ENCODE data around the gene ZNF19. TPM values are rescaled to one million over a fixed set of nuclear protein-coding genes. Genes with fewer than 3 reads are reported as not detected.

The ZNF19 gene
- total RNA-seq, 1 experiment from 2014 or later, result 5.4 TPM

GRCh38 chr16:71443714-71444113, 45.4 kb downstream of the ZNF19 start:
- TF ChIP-seq POLR2A (IDR thresholded peaks at IDR 0.05; ENCODE audit: borderline replicate concordance, extremely low read depth, insufficient read depth, insufficient read length) (no peak), YY1 (IDR thresholded peaks at IDR 0.05; ENCODE audit: extremely low read depth, insufficient replicate concordance, low read depth, low read length) (no peak)
- POLR2A ChIA-PET, result no interaction called here
- peaks cover 0 to 9% of the 10 kb centered on the region in 2 experiments; a peak in 2 of 4 replicates for H3K36me3 ChIP-seq (ENCODE audit: control insufficient read depth in 1 of 2, insufficient read depth in 2 of 2, low read length in 2 of 2)
- ATAC-seq, result no peak
- H3K9ac ChIP-seq (ENCODE audit: low read length), result no peak overlapping the region
- H2AFZ ChIP-seq (ENCODE audit: low read depth, low read length, poor library complexity, severe bottlenecking), result no peak overlapping the region
- H3K79me2 ChIP-seq (ENCODE audit: insufficient read depth, low read length), result no peaks in the 10 kb centered on the region
- no peak for DNase-seq (ENCODE audit: low read depth, low spot score)
- H4K20me1 ChIP-seq (ENCODE audit: insufficient read depth), result no peaks in the 10 kb centered on the region
- CTCF ChIA-PET, result no interaction called here
- H3K27ac ChIP-seq (ENCODE audit: low read depth, low read length), result no peak overlapping the region
- H3K9me2 ChIP-seq (ENCODE audit: insufficient read depth), result no peaks in the 10 kb centered on the region
- H3K4me3 ChIP-seq (replicated peaks in 1 of 2; ENCODE audit: low read depth in 1 of 2, low read length in 2 of 2), result no peak overlapping the region
- RAD21 ChIA-PET (ENCODE audit: low non-redundant PET in 1 of 2, low total read pairs in 2 of 2, uncharacterized antibody in 2 of 2, unreplicated experiment in 2 of 2), result no interaction called here
- no TSS peak for BruUV-seq (replicated peaks)
- peaks cover 9% of the 10 kb centered on the region in 2 experiments; a peak in 3 of 4 replicates for H3K9me3 ChIP-seq (ENCODE audit: control insufficient read depth in 1 of 2, insufficient read depth in 1 of 2, low read depth in 1 of 2, low read length in 2 of 2)
- H3K4me1 ChIP-seq (ENCODE audit: control insufficient read depth in 1 of 2, insufficient read depth in 2 of 2, low read length in 2 of 2), result no peaks in the 10 kb centered on the region
- no peaks in the 10 kb centered on the region for H3K27me3 ChIP-seq (ENCODE audit: insufficient read depth, low read length)
- H3K4me2 ChIP-seq (ENCODE audit: low read length), result no peak overlapping the region
- intact Hi-C loops (cut with micrococcal nuclease), result no loop called here

GRCh38 chr16:71442051-71442440, 47.1 kb downstream of the ZNF19 start, which contains the start of gene TLE7:
TLE7 (minus strand) TSS chr16:71442054; CDS start chr16:71433324, 8,730 bp downstream.
- no peak within 1 kb of the TSS for H3K4me3 ChIP-seq (replicated peaks in 1 of 2; ENCODE audit: low read depth in 1 of 2, low read length in 2 of 2)
- ChIA-PET RAD21 (ENCODE audit: low non-redundant PET in 1 of 2, low total read pairs in 2 of 2, uncharacterized antibody in 2 of 2, unreplicated experiment in 2 of 2) (no interaction called here), CTCF (no interaction called here), POLR2A (no interaction called here)
- H3K9me2 ChIP-seq (ENCODE audit: insufficient read depth), result no peaks in the 10 kb centered on the region
- no peak within 1 kb of the TSS for H3K9ac ChIP-seq (ENCODE audit: low read length)
- no peak for ATAC-seq
- no peak within 1 kb of the TSS for H2AFZ ChIP-seq (ENCODE audit: low read depth, low read length, poor library complexity, severe bottlenecking)
- no peaks in the 10 kb centered on the region for H4K20me1 ChIP-seq (ENCODE audit: insufficient read depth)
- H3K27me3 ChIP-seq (ENCODE audit: insufficient read depth, low read length), result no peaks in the 10 kb centered on the region
- no peak within 1 kb of the TSS for H3K4me2 ChIP-seq (ENCODE audit: low read length)
- TF ChIP-seq FOSL1 (IDR thresholded peaks at IDR 0.05; ENCODE audit: low read depth), result no peak
- H3K79me2 ChIP-seq (ENCODE audit: insufficient read depth, low read length), result no peaks in the 10 kb centered on the region
- no peak within 1 kb of the TSS for H3K27ac ChIP-seq (ENCODE audit: low read depth, low read length)
- intact Hi-C loops (cut with micrococcal nuclease), result no loop called here
- no TSS peak for BruUV-seq (replicated peaks)
- no peaks in the 10 kb centered on the region; a peak in 1 of 4 replicates for H3K9me3 ChIP-seq (ENCODE audit: control insufficient read depth in 1 of 2, insufficient read depth in 1 of 2, low read depth in 1 of 2, low read length in 2 of 2)
- no peak for DNase-seq (ENCODE audit: low read depth, low spot score)
- no peaks in the 10 kb centered on the region for H3K4me1 ChIP-seq (ENCODE audit: control insufficient read depth in 1 of 2, insufficient read depth in 2 of 2, low read length in 2 of 2)
- H3K36me3 ChIP-seq (ENCODE audit: control insufficient read depth in 1 of 2, insufficient read depth in 2 of 2, low read length in 2 of 2), result no peaks in the 10 kb centered on the region
